ENCODE data around the gene EDDM3A.

DNA sequence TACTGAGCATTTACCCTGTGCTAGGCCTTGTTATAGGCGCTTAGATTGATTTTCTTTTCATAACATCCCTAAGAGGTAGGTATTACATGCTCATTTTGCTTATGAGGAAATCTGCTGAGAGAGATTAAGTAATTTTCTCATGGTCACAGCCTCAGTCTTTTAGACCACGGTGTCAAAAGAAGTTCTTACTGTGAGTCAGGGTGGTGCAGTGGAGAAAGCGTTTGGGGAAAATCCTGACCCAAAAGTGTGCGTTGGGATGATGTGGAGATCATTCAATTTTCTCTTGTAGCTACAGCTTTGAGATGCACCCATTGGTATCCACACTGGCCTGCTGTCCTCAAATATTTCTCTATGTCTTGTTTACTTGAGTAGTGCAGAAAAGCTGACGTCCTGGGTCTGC lies 48.9 kb upstream of the EDDM3A start:
- TF ChIP-seq, protein P1, sequence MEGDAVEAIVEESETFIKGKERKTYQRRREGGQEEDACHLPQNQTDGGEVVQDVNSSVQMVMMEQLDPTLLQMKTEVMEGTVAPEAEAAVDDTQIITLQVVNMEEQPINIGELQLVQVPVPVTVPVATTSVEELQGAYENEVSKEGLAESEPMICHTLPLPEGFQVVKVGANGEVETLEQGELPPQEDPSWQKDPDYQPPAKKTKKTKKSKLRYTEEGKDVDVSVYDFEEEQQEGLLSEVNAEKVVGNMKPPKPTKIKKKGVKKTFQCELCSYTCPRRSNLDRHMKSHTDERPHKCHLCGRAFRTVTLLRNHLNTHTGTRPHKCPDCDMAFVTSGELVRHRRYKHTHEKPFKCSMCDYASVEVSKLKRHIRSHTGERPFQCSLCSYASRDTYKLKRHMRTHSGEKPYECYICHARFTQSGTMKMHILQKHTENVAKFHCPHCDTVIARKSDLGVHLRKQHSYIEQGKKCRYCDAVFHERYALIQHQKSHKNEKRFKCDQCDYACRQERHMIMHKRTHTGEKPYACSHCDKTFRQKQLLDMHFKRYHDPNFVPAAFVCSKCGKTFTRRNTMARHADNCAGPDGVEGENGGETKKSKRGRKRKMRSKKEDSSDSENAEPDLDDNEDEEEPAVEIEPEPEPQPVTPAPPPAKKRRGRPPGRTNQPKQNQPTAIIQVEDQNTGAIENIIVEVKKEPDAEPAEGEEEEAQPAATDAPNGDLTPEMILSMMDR (conservative IDR thresholded peaks at IDR 0.05 in 1 of 2, IDR thresholded peaks at IDR 0.05 in 1 of 2; ENCODE audit: extremely low read depth in 1 of 2, insufficient read depth in 1 of 2, low read depth in 1 of 2, low read length in 2 of 2) = no peak
- TF ChIP-seq EZH2 (IDR thresholded peaks at IDR 0.05; ENCODE audit: borderline replicate concordance, low read length) = no peak
